HCT116 (cell line): Measurements from ENCODE around the gene HUS1. TPM values are rescaled to one million over a fixed set of nuclear protein-coding genes. Genes with fewer than 3 reads are reported as not detected.

Source experiments
- ATAC-seq: fragments of 200-7000 bp; cut with Tn5 transposase; 2 replicates; pipeline ENCODE4 v1.9.1; 2020; ENCODE audit warnings: mild to moderate bottlenecking, moderate library complexity
- BruUV-seq: library from RNA; stranded (reverse); fragments of 400-500 nt; replicated peaks from 2 replicates; lab custom pipeline; 2021; lab: Mats Ljungman, UMichigan
- CTCF ChIA-PET: fragments of 300-600 bp; sonication (Branson Sonifier 250); formaldehyde crosslinking; loops from one replicate; lab custom pipeline; 2021; ENCODE audit warnings: antibody characterized with exemption; lab: Charles Lee
- POLR2A ChIA-PET: fragments of 300-600, 350-600 bp; sonication (Branson Sonifier 250); formaldehyde crosslinking; loops from one replicate; lab custom pipeline; 2021; ENCODE audit warnings: antibody characterized with exemption; lab: Charles Lee
- RAD21 ChIA-PET, 2 experiments: fragments of 300-600 bp; sonication (Branson Sonifier 250); formaldehyde crosslinking; loops; one replicate each; lab custom pipeline; 2023; ENCODE audit warnings: low total read pairs in 2 of 2; ENCODE audit not compliant: uncharacterized antibody in 2 of 2, unreplicated experiment in 2 of 2, low non-redundant PET in 1 of 2; lab: Charles Lee
- DNase-seq: peaks from one replicate; pipeline ENCODE4 v3.0.0-alpha.2; 2010; ENCODE audit warnings: low read depth, low spot score
- H2AFZ ChIP-seq: fragments of 200-600 bp; shearing (Covaris generic), sonication (generic); 2 replicates; pipeline ENCODE4 v1.6.1; 2017; ENCODE audit warnings: low read depth, mixed run types, mixed read lengths, antibody characterized with exemption, low read length; ENCODE audit not compliant: poor library complexity, severe bottlenecking
- H3K27ac ChIP-seq: 2 replicates; pipeline ENCODE4 v1.5.1; 2012; ENCODE audit warnings: low read depth, low read length
- H3K27me3 ChIP-seq: fragments of 200-600 bp; sonication (generic); 2 replicates; pipeline ENCODE4 v1.6.1; 2016; ENCODE audit warnings: mixed run types, low read length, mixed read lengths; ENCODE audit not compliant: insufficient read depth
- H3K36me3 ChIP-seq, 2 experiments: fragments of 200-500 bp in 1 of 2; fragments of 200-600 bp in 1 of 2; sonication (Bioruptor generic) in 1 of 2; sonication (generic) in 1 of 2; 2 replicates each; pipeline versions ENCODE4 v1.5.1 to v1.6.1; 2014 to 2016; ENCODE audit warnings: low read length in 2 of 2, inconsistent platforms in 1 of 2, mixed read lengths in 1 of 2, mixed run types in 1 of 2; ENCODE audit not compliant: insufficient read depth in 2 of 2, control insufficient read depth in 1 of 2
- H3K4me1 ChIP-seq, 2 experiments: fragments of 200-600 bp in 1 of 2; sonication (generic) in 1 of 2; 2 replicates each; pipeline versions ENCODE4 v1.5.1 to v1.6.1; 2012 to 2017; ENCODE audit warnings: low read length in 2 of 2, inconsistent platforms in 1 of 2, mild to moderate bottlenecking in 1 of 2, mixed read lengths in 1 of 2, mixed run types in 1 of 2, moderate library complexity in 1 of 2; ENCODE audit not compliant: insufficient read depth in 2 of 2, control insufficient read depth in 1 of 2
- H3K4me2 ChIP-seq: fragments of 200-600 bp; sonication (generic); 2 replicates; pipeline ENCODE4 v1.6.1; 2017; ENCODE audit warnings: mixed run types, low read length, mixed read lengths
- H3K4me3 ChIP-seq, 2 experiments: fragments of 200-600 bp in 1 of 2; sonication (generic) in 1 of 2; replicated peaks in 1 of 2; 2 replicates each; pipeline ENCODE4 v1.5.1; 2011 to 2016; ENCODE audit warnings: low read length in 2 of 2, control low read depth in 1 of 2, low read depth in 1 of 2, mild to moderate bottlenecking in 1 of 2, mixed read lengths in 1 of 2, mixed run types in 1 of 2
- H3K79me2 ChIP-seq: fragments of 200-600 bp; sonication (generic); 2 replicates; pipeline ENCODE4 v1.6.1; 2017; ENCODE audit warnings: mild to moderate bottlenecking, mixed run types, low read length, moderate library complexity, mixed read lengths; ENCODE audit not compliant: insufficient read depth
- H3K9ac ChIP-seq: fragments of 200-600 bp; sonication (generic); 2 replicates; pipeline ENCODE4 v1.6.1; 2016; ENCODE audit warnings: low read length, mixed read lengths
- H3K9me2 ChIP-seq: fragments of 200-600 bp; sonication (generic), shearing (Covaris generic); 2 replicates; pipeline ENCODE4 v1.6.1; 2017; ENCODE audit warnings: mixed run types, mild to moderate bottlenecking, moderate library complexity; ENCODE audit not compliant: insufficient read depth
- H3K9me3 ChIP-seq, 2 experiments: fragments of 200-500 bp in 1 of 2; fragments of 200-600 bp in 1 of 2; sonication (Bioruptor generic) in 1 of 2; sonication (generic) in 1 of 2; 2 replicates each; pipeline ENCODE4 v1.6.1; 2014 to 2017; ENCODE audit warnings: low read length in 2 of 2, mixed read lengths in 2 of 2, inconsistent platforms in 1 of 2, low read depth in 1 of 2, mild to moderate bottlenecking in 1 of 2, mixed run types in 1 of 2, moderate library complexity in 1 of 2; ENCODE audit not compliant: control insufficient read depth in 1 of 2, insufficient read depth in 1 of 2
- H4K20me1 ChIP-seq: fragments of 200-600 bp; sonication (generic), shearing (Covaris generic); 2 replicates; pipeline ENCODE4 v1.6.1; 2017; ENCODE audit warnings: mixed run types, mild to moderate bottlenecking, moderate library complexity; ENCODE audit not compliant: insufficient read depth
- CBX3 ChIP-seq: IDR thresholded peaks from 2 replicates; pipeline ENCODE4 v1.6.1; 2012; ENCODE audit warnings: low read depth
- CEBPB ChIP-seq: IDR thresholded peaks from 2 replicates; pipeline ENCODE4 v1.6.1; 2012; ENCODE audit warnings: low read depth
- ELF1 ChIP-seq: IDR thresholded peaks from 2 replicates; pipeline ENCODE4 v1.6.1; 2012; ENCODE audit warnings: low read depth, borderline replicate concordance
- EZH2phosphoT487 ChIP-seq: fragments of 200-600 bp; IDR thresholded peaks from 2 replicates; pipeline ENCODE4 v1.6.1; 2018; ENCODE audit warnings: antibody characterized with exemption, borderline replicate concordance
- FOSL1 ChIP-seq: IDR thresholded peaks from 2 replicates; pipeline ENCODE4 v1.6.1; 2012; ENCODE audit warnings: low read depth
- MAX ChIP-seq: IDR thresholded peaks from 2 replicates; pipeline ENCODE4 v1.6.1; 2012
- POLR2A ChIP-seq: IDR thresholded peaks from 2 replicates; pipeline ENCODE4 v1.7.0; 2011; ENCODE audit warnings: borderline replicate concordance; ENCODE audit not compliant: insufficient read depth, insufficient read length; ENCODE audit errors: extremely low read depth
- RAD21 ChIP-seq: IDR thresholded peaks from 2 replicates; pipeline ENCODE4 v1.6.1; 2012; ENCODE audit warnings: low read depth, mild to moderate bottlenecking
- SIN3A ChIP-seq: IDR thresholded peaks from 2 replicates; pipeline ENCODE4 v1.6.1; 2012; ENCODE audit warnings: low read depth
- SP1 ChIP-seq: IDR thresholded peaks from 2 replicates; pipeline ENCODE4 v1.6.1; 2012; ENCODE audit warnings: low read depth
- YY1 ChIP-seq: IDR thresholded peaks from 2 replicates; pipeline ENCODE4 v1.6.1; 2011; ENCODE audit warnings: low read length, low read depth, moderate library complexity, mild to moderate bottlenecking; ENCODE audit not compliant: insufficient replicate concordance; ENCODE audit errors: extremely low read depth
- ZFX ChIP-seq: fragments of 450-650 bp; IDR thresholded peaks from 2 replicates; pipeline ENCODE4 v1.6.1; 2017
- ZNF274 ChIP-seq: fragments of 200-500 bp; sonication (Bioruptor generic); IDR thresholded peaks from 2 replicates; pipeline ENCODE4 v1.6.1; 2014; ENCODE audit warnings: mild to moderate bottlenecking, low read depth, low read length, inconsistent platforms
- intact Hi-C: fragments of 100-400 bp; cut with micrococcal nuclease; formaldehyde crosslinking; loops from 2 replicates; pipeline ENCODE4 v1.10.0; 2022
- total RNA-seq: library from RNA; stranded (reverse); gene quantifications from one replicate; pipeline ENCODE4 v1.2.1, GENCODE V29; 2021; ENCODE audit not compliant: unreplicated experiment
- TF ChIP-seq, protein P1 (sequence below), 3 experiments: fragments of 200-600 bp in 1 of 3; sonication (generic) in 1 of 3; IDR thresholded peaks in 2 of 3; conservative IDR thresholded peaks in 1 of 3; 2 replicates each; pipeline ENCODE4 v1.5.1; 2012 to 2017; ENCODE audit warnings: low read depth in 2 of 3, low read length in 2 of 3, antibody characterized with exemption in 1 of 3, borderline replicate concordance in 1 of 3, control low read depth in 1 of 3, mild to moderate bottlenecking in 1 of 3, mixed read lengths in 1 of 3, mixed run types in 1 of 3, moderate library complexity in 1 of 3; ENCODE audit not compliant: insufficient read depth in 1 of 3
- TF ChIP-seq, protein P2 (sequence below): IDR thresholded peaks from 2 replicates; pipeline ENCODE4 v1.6.1; 2012

The HUS1 gene
- total RNA-seq, 1 experiment from 2014 or later, result 30.0 TPM

DNA sequence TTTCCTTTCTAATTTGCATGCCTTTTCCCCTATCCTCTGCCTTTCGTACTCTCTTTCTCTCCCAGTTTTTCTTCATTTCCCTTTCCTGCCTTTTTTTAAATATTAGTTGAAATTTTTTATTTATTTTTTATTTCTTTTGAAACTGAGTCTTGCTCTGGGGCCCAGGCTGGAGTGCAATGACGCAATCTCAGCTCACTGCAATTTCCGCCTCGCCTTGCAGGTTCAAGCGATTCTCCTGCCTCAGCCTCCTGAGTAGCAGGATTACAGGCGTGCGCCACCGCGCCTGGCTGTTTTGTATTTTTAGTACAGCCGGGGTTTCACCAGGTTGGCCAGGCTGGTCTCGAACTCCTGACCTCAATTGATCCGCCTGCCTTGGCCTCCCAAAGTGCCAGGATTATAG is 20.0 kb upstream of the HUS1 start:
- ChIA-PET RAD21 (no interaction called here), POLR2A (interaction anchor here (0.9 to 3.7 kb wide), 7 partner anchors 8 to 96 kb away, joined by 3 to 23 read pairs (median 6); partner anchors contain the start of gene UPP1)

GRCh38 chr7:47992446-47992845 is 13.0 kb upstream of the HUS1 start:
- Histone ChIP-seq H3K27me3 (no peaks in the 10 kb centered on the region), H3K4me2 (no peak overlapping the region), H3K4me1 (peaks cover 2 to 5% of the 10 kb centered on the region in 2 experiments; a peak in 2 of 4 replicates), H4K20me1 (no peaks in the 10 kb centered on the region), H3K9me2 (no peaks in the 10 kb centered on the region), H3K27ac (no peak overlapping the region), H2AFZ (no peak overlapping the region), H3K9ac (no peak overlapping the region), H3K4me3 (no peak overlapping the region), H3K36me3 (no peaks in the 10 kb centered on the region), H3K79me2 (no peaks in the 10 kb centered on the region), H3K9me3 (no peaks in the 10 kb centered on the region)
- ChIA-PET CTCF (interaction anchor here (1.3 to 1.4 kb wide), 3 partner anchors 96 to 118 kb away, joined by 4 to 10 read pairs (median 5); no protein-coding TSS in a partner anchor), POLR2A (no interaction called here), RAD21 (no interaction called here)
- intact Hi-C loops, result no loop called here
- ATAC-seq (no peak), DNase-seq (no peak)
- TF ChIP-seq, protein P1, sequence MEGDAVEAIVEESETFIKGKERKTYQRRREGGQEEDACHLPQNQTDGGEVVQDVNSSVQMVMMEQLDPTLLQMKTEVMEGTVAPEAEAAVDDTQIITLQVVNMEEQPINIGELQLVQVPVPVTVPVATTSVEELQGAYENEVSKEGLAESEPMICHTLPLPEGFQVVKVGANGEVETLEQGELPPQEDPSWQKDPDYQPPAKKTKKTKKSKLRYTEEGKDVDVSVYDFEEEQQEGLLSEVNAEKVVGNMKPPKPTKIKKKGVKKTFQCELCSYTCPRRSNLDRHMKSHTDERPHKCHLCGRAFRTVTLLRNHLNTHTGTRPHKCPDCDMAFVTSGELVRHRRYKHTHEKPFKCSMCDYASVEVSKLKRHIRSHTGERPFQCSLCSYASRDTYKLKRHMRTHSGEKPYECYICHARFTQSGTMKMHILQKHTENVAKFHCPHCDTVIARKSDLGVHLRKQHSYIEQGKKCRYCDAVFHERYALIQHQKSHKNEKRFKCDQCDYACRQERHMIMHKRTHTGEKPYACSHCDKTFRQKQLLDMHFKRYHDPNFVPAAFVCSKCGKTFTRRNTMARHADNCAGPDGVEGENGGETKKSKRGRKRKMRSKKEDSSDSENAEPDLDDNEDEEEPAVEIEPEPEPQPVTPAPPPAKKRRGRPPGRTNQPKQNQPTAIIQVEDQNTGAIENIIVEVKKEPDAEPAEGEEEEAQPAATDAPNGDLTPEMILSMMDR (IDR thresholded peaks at IDR 0.05 in 2 of 3, conservative IDR thresholded peaks at IDR 0.05 in 1 of 3; ENCODE audit: borderline replicate concordance in 1 of 3, insufficient read depth in 1 of 3, low read depth in 2 of 3, low read length in 2 of 3), result peak in 1 of 3 experiments; percentile 26; a peak in 1 of 6 replicates
- TF ChIP-seq RAD21 (peak; percentile 46; the same call in 1 of the 2 replicates), ZFX (no peak), YY1 (no peak), CBX3 (no peak), POLR2A (no peak), ZNF274 (no peak), EZH2phosphoT487 (no peak), MAX (no peak), FOSL1 (no peak), SIN3A (no peak), ELF1 (no peak), CEBPB (no peak)
- TF ChIP-seq, protein P2, sequence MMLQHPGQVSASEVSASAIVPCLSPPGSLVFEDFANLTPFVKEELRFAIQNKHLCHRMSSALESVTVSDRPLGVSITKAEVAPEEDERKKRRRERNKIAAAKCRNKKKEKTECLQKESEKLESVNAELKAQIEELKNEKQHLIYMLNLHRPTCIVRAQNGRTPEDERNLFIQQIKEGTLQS, result no peak
- BruUV-seq, result no TSS peak

More for the DNA sequence above, 20.0 kb upstream of the HUS1 start:
- ATAC-seq (no peak), DNase-seq (no peak)
- Histone ChIP-seq H3K9ac (peak overlapping the region; percentile 43; the same call in 1 of the 2 replicates), H4K20me1 (no peaks in the 10 kb centered on the region), H3K4me2 (peak overlapping the region; percentile 80), H3K4me3 (peak overlapping the region; percentile 41 to 55), H3K9me3 (no peaks in the 10 kb centered on the region), H3K9me2 (no peaks in the 10 kb centered on the region), H3K4me1 (peaks cover 0 to 19% of the 10 kb centered on the region in 2 experiments; a peak in 3 of 4 replicates), H3K79me2 (no peaks in the 10 kb centered on the region), H2AFZ (peak overlapping the region; percentile 84), H3K36me3 (no peaks in the 10 kb centered on the region), H3K27ac (peak overlapping the region; percentile 34; the same call in 1 of the 2 replicates)
- intact Hi-C loops, result no loop called here
- CTCF ChIA-PET, result interaction anchor here (1.5 kb wide), 1 partner anchor 11 kb away, joined by 4 read pairs; no protein-coding TSS in a partner anchor
- peak; percentile 44; the same call in 1 of the 2 replicates for TF ChIP-seq CEBPB
- TF ChIP-seq CBX3, result no peak
- TF ChIP-seq SP1, result no peak
- TF ChIP-seq, all 23 proteins: peak for 1
- no peaks in the 10 kb centered on the region for H3K27me3 ChIP-seq
- no TSS peak for BruUV-seq
